GM12865 (cell line): ENCODE measurements around the gene ZSCAN10.

Experiments
- DNase-seq: peaks from one replicate; pipeline ENCODE4 v3.0.0; 2010; ENCODE audit warnings: low read depth
- H3K4me3 ChIP-seq: 2 replicates; pipeline ENCODE4 v1.5.1; 2011; ENCODE audit warnings: mild to moderate bottlenecking, low read depth, low read length, control low read depth
- TF ChIP-seq, protein P1 (sequence below): IDR thresholded peaks from 2 replicates; pipeline ENCODE4 v1.5.1; 2011; ENCODE audit warnings: low read length, control low read depth, low read depth, inconsistent platforms; ENCODE audit not compliant: insufficient read depth; ENCODE audit errors: missing control alignments

ZSCAN10 gene

DNA sequence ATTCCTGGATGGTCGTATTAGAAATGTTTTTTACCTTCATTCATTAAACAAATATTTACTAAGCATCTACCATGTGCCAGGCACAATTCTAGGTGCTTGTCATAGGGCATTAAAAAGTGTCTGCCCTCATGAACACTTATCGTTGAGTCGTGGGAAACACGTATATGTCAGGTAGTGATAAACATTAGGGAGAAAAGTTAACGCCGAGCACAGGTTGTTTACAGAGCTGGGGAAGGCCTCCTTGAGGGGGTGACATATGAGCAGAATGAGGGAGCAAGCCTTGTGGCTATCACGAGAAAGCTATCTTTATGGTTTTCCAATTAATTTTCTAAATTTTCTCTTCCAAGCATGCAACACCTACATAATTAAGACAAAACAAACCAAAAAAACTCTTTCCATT is 34.8 kb upstream of the ZSCAN10 start:
- DNase-seq = no peak
- H3K4me3 ChIP-seq = peak overlapping the region; percentile 68
- TF ChIP-seq, protein P1, sequence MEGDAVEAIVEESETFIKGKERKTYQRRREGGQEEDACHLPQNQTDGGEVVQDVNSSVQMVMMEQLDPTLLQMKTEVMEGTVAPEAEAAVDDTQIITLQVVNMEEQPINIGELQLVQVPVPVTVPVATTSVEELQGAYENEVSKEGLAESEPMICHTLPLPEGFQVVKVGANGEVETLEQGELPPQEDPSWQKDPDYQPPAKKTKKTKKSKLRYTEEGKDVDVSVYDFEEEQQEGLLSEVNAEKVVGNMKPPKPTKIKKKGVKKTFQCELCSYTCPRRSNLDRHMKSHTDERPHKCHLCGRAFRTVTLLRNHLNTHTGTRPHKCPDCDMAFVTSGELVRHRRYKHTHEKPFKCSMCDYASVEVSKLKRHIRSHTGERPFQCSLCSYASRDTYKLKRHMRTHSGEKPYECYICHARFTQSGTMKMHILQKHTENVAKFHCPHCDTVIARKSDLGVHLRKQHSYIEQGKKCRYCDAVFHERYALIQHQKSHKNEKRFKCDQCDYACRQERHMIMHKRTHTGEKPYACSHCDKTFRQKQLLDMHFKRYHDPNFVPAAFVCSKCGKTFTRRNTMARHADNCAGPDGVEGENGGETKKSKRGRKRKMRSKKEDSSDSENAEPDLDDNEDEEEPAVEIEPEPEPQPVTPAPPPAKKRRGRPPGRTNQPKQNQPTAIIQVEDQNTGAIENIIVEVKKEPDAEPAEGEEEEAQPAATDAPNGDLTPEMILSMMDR = no peak

DNA sequence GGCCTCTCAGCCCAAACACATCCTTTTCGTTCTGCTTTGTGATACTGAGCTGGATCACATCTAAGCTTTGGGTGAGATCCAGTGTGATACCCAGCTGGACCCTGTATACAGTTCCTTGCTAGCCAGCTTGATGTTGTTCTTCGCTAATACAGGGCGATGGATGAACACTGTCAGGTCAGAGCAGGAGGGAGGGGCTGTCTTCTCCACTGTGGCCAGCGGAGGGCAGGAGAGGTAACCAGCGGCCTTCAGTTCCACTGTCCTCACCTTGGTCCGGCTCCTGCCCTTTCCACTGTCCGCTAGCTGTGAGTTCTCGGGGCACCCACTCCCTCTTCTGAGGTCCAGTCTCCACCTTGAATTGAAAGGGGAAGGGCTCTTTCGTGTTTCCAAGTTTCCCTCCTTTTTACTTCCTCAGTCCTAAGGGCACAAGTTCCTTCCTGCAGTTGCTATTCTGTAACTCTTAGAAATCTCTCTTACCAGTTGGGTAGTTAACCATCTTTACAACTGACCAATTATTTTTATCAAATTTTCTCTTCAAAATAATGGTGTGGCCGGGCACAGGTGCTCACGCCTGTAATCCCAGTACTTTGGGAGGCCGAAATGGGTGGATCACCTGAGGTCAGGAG is 32.8 kb upstream of the ZSCAN10 start:
- TF ChIP-seq, protein P1 = peak; percentile 50
- no peak for DNase-seq
- H3K4me3 ChIP-seq = no peak overlapping the region

DNA sequence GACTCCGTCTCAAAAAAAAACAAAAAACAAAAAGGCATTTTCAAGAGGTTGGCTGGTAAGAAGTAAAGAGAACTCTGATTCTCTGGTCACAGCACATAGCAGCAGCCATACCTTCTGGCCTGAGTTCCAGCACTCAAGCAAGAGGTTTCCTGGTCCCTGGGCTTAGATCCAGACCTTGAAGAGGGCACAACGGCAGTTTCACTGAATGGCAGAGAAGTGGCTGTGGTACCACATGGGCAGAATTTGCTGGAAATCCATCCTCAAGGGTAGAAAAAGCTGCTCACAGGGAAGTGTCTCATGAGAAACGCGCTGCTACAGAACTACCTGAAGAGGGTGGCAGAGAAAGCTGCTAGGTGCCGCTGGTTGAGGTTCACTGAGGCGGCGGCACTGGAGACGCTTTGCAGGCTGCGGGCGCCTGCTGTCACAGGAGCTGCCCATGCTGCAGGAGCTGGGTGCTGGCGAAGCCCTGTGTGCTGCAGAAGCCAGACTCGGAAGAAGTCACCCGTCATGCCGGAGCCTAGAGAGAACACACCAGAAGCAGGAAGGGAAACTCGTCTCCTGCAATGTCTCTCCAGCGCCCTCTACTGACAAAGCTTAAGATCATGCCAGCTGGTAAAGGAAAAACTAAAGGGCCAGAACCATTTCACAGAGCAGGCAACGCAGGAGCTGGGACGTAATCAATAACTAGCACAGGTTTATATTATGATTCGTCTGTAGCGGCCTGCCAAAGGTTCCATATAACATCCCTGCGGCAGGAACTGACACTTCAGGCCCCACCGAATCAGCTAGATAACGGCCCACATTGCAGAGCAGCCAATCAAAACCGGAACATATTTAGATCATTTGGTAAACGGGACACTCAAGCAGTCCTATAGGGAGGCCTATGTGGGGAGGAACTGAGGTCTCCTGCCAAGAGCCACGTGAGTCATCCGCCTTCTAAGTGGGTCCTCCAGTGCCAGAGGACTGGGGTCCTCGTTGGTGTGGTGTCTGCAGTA is 30.3 kb upstream of the ZSCAN10 start:
- DNase-seq = peak; percentile 93
- H3K4me3 ChIP-seq = peak overlapping the region; percentile 63
- TF ChIP-seq, protein P1 = peak; percentile 95

DNA sequence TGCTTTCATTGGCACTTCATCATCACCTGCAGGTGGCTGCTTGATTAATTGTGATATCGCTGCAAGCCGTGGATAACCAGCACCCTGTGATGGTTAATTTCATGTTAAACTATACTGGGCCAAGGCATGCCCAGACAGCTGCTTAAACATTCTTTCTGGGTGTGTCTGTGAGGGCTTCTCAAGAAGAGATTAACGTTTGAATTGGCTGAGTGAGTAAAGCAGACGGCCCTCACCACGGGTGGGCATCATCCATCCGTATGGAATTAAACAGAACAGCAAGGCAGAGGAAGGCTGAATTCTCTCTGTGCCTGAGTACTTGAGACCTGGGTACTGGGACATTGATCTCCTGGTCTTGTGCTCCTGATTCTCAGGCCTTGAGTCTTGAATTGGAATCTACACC is 28.7 kb upstream of the ZSCAN10 start:
- DNase-seq = no peak
- H3K4me3 ChIP-seq = no peak overlapping the region
- TF ChIP-seq, protein P1 = no peak

DNA sequence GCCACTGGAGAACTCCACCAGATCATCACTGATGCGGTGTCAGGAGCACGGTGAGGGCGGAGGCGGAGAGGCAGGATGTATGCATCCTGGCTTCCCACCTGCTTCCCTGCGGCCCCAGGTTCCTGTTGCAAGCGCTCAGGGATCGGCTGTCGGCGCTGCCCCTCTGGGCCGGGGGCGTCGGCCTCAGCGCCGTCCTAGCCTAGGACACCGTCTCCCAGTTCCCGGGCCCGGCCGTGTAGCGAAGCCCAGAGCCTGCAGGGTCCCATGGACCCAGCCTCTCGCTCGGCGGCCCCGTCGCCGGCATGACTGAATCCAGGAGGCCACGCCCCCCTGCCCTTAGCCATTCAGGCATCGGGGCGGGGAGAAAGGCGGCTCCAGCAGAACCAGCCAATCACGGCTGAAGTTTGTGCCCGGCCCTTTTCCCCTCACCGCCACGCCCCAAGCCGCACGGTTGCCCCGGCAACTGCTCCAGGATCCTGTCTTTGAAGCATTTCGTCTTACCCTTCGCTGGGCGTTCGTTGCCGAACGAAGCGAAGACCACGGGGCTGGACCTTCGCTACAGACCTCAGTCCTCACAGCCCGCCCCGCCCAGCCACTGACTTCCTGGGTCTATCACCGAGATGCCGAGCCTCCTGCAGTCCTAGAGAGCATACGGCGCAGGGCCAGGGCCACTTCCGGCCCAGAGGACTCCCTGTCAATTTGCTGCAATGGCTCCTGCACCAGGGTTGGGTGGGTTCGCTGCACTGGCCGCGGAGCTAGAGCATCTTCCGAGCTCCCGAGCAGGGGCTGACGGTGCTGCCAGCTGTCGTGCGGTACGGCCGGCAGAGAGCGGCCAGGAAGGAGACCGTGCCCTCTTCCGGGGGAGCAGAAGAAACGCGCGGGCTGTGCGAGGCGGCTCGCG is 25.1 kb upstream of the ZSCAN10 start:
- DNase-seq = peak; percentile 95
- TF ChIP-seq, protein P1 = no peak
- H3K4me3 ChIP-seq = peak overlapping the region; percentile 58

DNA sequence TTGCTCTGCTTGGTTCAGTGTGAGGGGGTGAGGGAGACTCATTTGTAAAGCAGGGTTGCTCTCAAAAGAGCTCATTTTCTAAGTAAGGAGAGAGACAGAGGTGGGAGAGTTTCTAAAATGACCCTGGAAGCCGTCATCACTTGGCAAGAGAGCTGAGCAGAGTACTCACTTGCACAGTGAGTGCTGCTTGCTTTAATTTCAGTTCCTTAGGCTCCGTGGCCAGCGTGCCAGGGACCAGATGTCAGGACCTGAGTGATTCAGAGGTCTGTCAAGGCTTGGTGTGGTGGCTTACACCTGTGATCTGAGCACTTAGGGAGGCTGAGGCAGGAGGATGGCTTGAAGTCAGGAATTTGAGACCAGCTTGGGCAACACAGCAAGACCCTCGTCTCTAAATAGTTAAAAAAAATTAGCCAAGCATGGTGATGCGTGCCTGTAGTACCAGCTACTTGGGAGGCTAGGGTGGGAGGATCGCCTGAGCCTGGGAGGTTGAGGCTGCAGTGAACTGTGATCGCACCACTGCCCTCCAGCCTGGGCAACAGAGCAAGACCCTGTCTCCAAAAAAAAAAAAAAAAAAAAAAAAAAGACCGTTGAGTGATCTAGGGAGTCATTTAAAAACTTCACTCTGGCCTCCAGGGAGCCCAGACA is 24.0 kb upstream of the ZSCAN10 start:
- TF ChIP-seq, protein P1 = no peak
- H3K4me3 ChIP-seq = no peak overlapping the region
- no peak for DNase-seq
